Esophagus squamous epithelium (tissue), 5 donors: ENCODE data around the gene ARHGEF28. TPM values are rescaled to one million over a fixed set of nuclear protein-coding genes. Genes with fewer than 3 reads are reported as not detected.

Experiments used
- DNase-seq: peaks from one replicate; lab custom pipeline; 2025; lab: John Stamatoyannopoulos, UW
- H3K27ac ChIP-seq, 4 donors: fragments of 200-600 bp; sonication (generic); one replicate each; pipeline ENCODE4 v1.5.1; 2016 to 2019; ENCODE audit warnings: mild to moderate bottlenecking in 1 of 4
- H3K27me3 ChIP-seq, 4 donors: fragments of 200-600 bp; sonication (generic); 1 replicate in 3 of 4; 2 replicates in 1 of 4; pipeline versions ENCODE4 v1.5.1 to v1.6.0; 2017 to 2021; ENCODE audit warnings: antibody characterized with exemption in 1 of 4
- H3K36me3 ChIP-seq, 3 donors: fragments of 200-600 bp; sonication (generic); one replicate each; pipeline ENCODE4 v1.5.1; 2016 to 2019
- H3K4me1 ChIP-seq, 3 donors: fragments of 200-600 bp; sonication (generic); one replicate each; pipeline ENCODE4 v1.5.1; 2017 to 2019
- H3K4me3 ChIP-seq, 4 donors: fragments of 200-600 bp; sonication (generic); 1 replicate in 3 of 4; 2 replicates in 1 of 4; pipeline ENCODE4 v1.5.1; 2016 to 2019; ENCODE audit warnings: mild to moderate bottlenecking in 2 of 4, moderate library complexity in 1 of 4
- H3K9me3 ChIP-seq, 3 donors: fragments of 200-600 bp; sonication (generic); one replicate each; pipeline ENCODE4 v1.5.1; 2016 to 2019
- POLR2A ChIP-seq, 4 donors: fragments of 450-650 bp; IDR thresholded peaks; one replicate each; pipeline ENCODE4 v1.6.1; 2017; ENCODE audit warnings: antibody characterized with exemption in 4 of 4, mild to moderate bottlenecking in 4 of 4, moderate library complexity in 3 of 4
- WGBS, 2 donors: methylation state at CpG; one replicate each; pipeline ENCODE4 v1.1.5; 2018; 5-methylcytosine and 5-hydroxymethylcytosine counted together
- intact Hi-C: fragments of 100-400 bp; cut with DNase I; formaldehyde crosslinking; loops from one replicate; pipeline ENCODE4 v1.15.0; 2022
- total RNA-seq, 4 donors: library from RNA; depleted of rRNA; stranded (reverse); fragments of >200 nt; gene quantifications; one replicate each; pipeline ENCODE4 v1.1.0, GENCODE V29; 2016
- TF ChIP-seq, protein P1 (sequence below), 6 experiments: fragments of 450-650 bp in 4 of 6; fragments of 200-600 bp in 2 of 6; sonication (generic) in 2 of 6; IDR thresholded peaks; one replicate each; pipeline ENCODE4 v1.5.1; 2016 to 2019; ENCODE audit warnings: antibody characterized with exemption in 6 of 6, mild to moderate bottlenecking in 4 of 6, moderate library complexity in 4 of 6
- donor health status: DM: yes; HTN: yes; CAD: no.

Gene ARHGEF28, protein sequence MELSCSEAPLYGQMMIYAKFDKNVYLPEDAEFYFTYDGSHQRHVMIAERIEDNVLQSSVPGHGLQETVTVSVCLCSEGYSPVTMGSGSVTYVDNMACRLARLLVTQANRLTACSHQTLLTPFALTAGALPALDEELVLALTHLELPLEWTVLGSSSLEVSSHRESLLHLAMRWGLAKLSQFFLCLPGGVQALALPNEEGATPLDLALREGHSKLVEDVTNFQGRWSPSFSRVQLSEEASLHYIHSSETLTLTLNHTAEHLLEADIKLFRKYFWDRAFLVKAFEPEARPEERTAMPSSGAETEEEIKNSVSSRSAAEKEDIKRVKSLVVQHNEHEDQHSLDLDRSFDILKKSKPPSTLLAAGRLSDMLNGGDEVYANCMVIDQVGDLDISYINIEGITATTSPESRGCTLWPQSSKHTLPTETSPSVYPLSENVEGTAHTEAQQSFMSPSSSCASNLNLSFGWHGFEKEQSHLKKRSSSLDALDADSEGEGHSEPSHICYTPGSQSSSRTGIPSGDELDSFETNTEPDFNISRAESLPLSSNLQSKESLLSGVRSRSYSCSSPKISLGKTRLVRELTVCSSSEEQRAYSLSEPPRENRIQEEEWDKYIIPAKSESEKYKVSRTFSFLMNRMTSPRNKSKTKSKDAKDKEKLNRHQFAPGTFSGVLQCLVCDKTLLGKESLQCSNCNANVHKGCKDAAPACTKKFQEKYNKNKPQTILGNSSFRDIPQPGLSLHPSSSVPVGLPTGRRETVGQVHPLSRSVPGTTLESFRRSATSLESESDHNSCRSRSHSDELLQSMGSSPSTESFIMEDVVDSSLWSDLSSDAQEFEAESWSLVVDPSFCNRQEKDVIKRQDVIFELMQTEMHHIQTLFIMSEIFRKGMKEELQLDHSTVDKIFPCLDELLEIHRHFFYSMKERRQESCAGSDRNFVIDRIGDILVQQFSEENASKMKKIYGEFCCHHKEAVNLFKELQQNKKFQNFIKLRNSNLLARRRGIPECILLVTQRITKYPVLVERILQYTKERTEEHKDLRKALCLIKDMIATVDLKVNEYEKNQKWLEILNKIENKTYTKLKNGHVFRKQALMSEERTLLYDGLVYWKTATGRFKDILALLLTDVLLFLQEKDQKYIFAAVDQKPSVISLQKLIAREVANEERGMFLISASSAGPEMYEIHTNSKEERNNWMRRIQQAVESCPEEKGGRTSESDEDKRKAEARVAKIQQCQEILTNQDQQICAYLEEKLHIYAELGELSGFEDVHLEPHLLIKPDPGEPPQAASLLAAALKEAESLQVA (N-terminal part only)
- total RNA-seq, result 10 to 100 TPM in 3 of 4 donors, 1 to 10 TPM in 1; 9.2 to 34.3 (median 12.7) TPM

DNA sequence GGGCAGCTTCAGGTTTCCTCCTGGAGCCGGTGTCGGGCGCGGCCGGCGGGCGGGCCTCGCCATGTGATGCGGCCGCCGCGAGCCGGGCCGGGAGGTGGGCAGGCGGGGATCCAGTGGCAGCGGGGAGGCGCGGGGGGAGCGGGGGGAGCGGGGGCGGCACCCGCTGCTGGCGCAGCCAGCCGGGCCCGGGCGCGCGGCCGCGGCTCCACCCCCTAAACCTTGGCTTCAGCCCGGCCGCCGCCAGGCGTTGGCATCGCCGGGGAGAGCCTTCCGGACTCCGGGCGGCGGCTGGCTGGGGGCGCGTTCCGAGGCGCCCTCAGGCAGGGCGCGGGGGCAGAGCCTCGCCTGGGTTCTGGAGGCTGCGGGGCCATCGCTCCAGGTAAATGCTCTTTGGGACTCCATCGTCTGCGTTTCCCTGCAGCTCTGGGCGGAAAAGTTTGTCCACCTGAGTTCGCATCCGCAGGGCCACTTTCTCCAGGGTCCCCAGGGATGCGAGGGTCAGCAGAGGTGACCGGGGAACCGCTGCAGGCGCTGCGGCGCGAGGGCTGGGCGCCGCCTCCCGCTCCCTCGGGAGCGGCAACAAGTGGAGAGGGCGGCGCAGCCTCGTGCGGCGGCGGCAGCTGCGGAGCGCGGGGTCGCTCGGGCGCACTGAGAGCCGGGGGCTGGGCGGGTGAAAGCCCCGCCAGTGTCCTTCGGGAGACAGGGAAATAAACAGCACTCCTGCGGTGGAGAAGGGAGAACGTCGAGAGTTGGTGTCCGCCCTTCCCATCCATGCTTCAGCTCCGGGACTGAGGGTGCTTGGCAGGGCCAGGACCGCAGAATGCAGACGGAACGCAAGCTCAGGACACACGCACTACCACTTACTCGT, at the start of gene ARHGEF28:
Gene ARHGEF28 (plus strand): TSS at position 253 of the 868 bp plus-strand sequence. CDS start 58,656 bp downstream, outside the sequence.
- H3K36me3 ChIP-seq, result no peaks in the 10 kb centered on the region
- H3K27me3 ChIP-seq, result peaks cover 0 to 9% (median 0%) of the 10 kb centered on the region in 4 donors
- H3K27ac ChIP-seq, result peak within 1 kb of the TSS; percentile 81 to 90 (median 82)
- intact Hi-C loops, result no loop called here
- 0 to 8% methylated on average over 2 to 7 of the region's 92 CpGs for WGBS, 2 donors
- no peak for DNase-seq
- H3K4me3 ChIP-seq, result peak within 1 kb of the TSS; percentile 49 to 85 (median 75)
- peak in 1 of 4 donors; percentile 63 for TF ChIP-seq POLR2A (IDR thresholded peaks at IDR 0.05)
- TF ChIP-seq, protein P1, sequence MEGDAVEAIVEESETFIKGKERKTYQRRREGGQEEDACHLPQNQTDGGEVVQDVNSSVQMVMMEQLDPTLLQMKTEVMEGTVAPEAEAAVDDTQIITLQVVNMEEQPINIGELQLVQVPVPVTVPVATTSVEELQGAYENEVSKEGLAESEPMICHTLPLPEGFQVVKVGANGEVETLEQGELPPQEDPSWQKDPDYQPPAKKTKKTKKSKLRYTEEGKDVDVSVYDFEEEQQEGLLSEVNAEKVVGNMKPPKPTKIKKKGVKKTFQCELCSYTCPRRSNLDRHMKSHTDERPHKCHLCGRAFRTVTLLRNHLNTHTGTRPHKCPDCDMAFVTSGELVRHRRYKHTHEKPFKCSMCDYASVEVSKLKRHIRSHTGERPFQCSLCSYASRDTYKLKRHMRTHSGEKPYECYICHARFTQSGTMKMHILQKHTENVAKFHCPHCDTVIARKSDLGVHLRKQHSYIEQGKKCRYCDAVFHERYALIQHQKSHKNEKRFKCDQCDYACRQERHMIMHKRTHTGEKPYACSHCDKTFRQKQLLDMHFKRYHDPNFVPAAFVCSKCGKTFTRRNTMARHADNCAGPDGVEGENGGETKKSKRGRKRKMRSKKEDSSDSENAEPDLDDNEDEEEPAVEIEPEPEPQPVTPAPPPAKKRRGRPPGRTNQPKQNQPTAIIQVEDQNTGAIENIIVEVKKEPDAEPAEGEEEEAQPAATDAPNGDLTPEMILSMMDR (IDR thresholded peaks at IDR 0.05), result peak in 1 of 6 experiments; percentile 3
- H3K4me1 ChIP-seq, result peaks cover 7 to 35% (median 10%) of the 10 kb centered on the region in 3 donors
- no peaks in the 10 kb centered on the region for H3K9me3 ChIP-seq

- 63 to 64% methylated on average over 3 of the region's 3 CpGs for WGBS, 2 donors
- peaks cover 0 to 54% (median 18%) of the 10 kb centered on the region in 3 donors for H3K36me3 ChIP-seq
- intact Hi-C loops, result no loop called here
- no peaks in the 10 kb centered on the region for H3K27me3 ChIP-seq
- no peak overlapping the region for H3K27ac ChIP-seq
- no peak overlapping the region for H3K4me3 ChIP-seq
- no peaks in the 10 kb centered on the region for H3K4me1 ChIP-seq
- no peaks in the 10 kb centered on the region for H3K9me3 ChIP-seq
- no peak for TF ChIP-seq POLR2A (IDR thresholded peaks at IDR 0.05)
- TF ChIP-seq, protein P1 (IDR thresholded peaks at IDR 0.05), result no peak
- DNase-seq, result no peak
Measured at GRCh38 chr5:73582285-73583145, 43.5 kb upstream of the ARHGEF28 start.

DNA sequence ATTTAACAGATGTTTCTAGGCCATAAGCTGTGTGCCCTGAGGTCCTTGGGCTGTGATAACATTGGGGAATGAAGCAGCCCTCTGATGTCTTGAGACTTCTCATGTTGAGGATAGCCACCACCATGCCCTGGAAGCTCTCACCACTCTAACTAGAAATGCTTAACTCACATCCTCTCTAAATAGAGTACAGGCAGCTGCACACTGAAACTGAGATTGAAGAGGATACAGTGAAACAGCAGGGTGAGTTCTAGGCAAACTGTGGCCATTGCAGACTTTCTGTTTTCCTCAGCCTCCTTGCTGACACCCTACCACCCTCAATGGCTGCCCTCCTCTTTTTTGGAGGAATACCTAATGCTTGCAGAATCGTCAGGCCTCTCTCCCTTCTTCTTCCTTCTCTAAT, 38.1 kb upstream of the ARHGEF28 start:
- TF ChIP-seq, protein P1 (IDR thresholded peaks at IDR 0.05), result no peak
- no peak for TF ChIP-seq POLR2A (IDR thresholded peaks at IDR 0.05)
- DNase-seq, result no peak
- H3K4me3 ChIP-seq, result no peak overlapping the region
- intact Hi-C loops, result no loop called here
- H3K9me3 ChIP-seq, result no peaks in the 10 kb centered on the region
- 25 to 38% methylated on average over 1 of the region's 1 CpG for WGBS, 2 donors
- peaks cover 0 to under 1% (median 0%) of the 10 kb centered on the region in 3 donors for H3K36me3 ChIP-seq
- H3K4me1 ChIP-seq, result peaks cover 0 to 4% (median 0%) of the 10 kb centered on the region in 3 donors
- H3K27ac ChIP-seq, result no peak overlapping the region
- H3K27me3 ChIP-seq, result no peaks in the 10 kb centered on the region
